Fibroblast of upper back skin (primary cell): Measurements from ENCODE around the gene ORM1.
"Not testable (repeated sequence)": the region's sequence is repeated elsewhere in the genome, so short reads cannot be mapped to it uniquely, and the experiment has no call there.

Experiments used
- DNase-seq: peaks from one replicate; pipeline ENCODE4 v3.0.0-alpha.2; 2013

The ORM1 gene

DNA sequence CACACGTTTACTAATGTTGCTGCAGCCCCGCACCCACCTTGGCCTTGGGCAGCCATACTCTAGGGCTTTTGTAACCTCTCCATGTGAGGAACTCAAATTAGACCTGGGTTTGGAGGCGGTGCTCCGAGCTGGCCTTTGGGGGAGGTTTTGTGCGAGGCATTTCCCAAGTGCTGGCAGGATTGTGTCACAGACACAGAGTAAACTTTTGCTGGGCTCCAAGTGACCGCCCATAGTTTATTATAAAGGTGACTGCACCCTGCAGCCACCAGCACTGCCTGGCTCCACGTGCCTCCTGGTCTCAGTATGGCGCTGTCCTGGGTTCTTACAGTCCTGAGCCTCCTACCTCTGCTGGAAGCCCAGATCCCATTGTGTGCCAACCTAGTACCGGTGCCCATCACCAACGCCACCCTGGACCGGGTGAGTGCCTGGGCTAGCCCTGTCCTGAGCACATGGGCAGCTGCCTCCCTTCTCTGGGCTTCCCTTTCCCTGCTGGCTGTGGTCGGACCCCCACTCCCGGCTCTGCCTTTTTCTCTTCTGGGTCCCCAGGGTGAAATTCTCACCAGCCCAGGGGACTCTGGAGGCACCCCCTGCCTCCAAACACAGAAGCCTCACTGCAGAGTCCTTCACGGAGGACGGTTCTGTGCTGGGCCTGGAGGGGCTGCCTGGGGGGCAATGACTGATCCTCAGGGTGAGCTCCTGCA lies at the start of gene ORM1:
TSS of gene ORM1 (plus strand) at position 268 of the 701 bp plus-strand sequence. CDS start at position 304, 36 bp downstream.
- not testable (repeated sequence) for DNase-seq

GRCh38 chr9:114273461-114273881 lies 49.4 kb upstream of the ORM1 start:
- DNase-seq = no peak

- no peak for DNase-seq
These were observed 48.7 kb upstream of the ORM1 start for GRCh38 chr9:114274217-114274616.

GRCh38 chr9:114275246-114276004 lies 47.5 kb upstream of the ORM1 start:
- DNase-seq = no peak

- DNase-seq = peak; percentile 94
These were observed 45.7 kb upstream of the ORM1 start for GRCh38 chr9:114276908-114277821.

DNA sequence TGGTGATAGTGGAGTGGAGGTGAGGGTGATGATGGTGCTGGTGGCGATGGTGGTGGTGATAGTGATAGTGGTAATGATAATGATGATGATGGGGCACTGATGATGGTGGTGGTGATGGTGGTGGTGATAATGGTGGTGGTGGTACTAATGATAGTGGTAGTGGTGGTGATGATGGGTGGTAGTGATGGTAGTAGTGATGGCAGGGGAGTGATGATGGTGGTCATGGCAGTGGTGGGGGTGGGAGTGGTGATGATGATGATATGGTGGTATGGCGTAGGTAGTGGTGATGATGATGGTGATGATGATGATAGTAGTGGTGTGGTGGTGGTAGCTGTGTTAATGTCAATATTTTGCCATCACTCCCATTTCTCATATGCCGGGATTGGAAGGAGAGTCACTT lies 44.5 kb upstream of the ORM1 start:
- DNase-seq = no peak

DNA sequence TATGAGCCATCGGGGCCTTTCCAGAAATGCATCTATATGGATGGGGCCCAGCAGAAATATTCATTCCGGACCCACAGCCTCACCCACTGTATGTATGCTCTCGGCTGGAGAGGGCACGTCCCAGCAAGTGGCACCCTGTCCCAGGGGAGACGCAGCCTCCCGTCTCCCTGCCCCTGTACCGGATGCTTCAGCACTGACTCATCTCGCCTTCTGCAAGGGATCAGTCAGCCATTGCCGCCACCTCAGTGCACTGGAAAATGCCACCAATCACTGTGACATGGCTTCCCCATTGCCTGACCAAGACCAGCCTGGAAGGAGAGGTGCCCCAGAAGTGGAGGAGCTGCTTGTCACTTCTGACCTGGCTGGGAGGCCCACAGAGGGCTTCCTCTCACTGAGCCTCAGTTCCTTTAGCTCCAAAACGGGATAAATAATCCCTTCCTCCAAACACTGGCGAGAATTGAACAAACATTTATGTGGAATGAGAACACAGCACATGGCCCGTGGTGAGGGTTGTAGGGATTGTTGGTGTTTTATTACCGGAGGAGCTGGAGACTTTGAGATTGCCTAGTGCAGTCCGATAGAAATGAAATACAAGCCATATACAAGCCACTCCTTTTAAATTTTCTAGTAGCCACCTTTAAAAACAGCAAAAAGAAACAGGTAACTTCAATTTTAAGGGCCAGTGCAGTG lies 43.9 kb upstream of the ORM1 start:
- peak; percentile 45 for DNase-seq

DNA sequence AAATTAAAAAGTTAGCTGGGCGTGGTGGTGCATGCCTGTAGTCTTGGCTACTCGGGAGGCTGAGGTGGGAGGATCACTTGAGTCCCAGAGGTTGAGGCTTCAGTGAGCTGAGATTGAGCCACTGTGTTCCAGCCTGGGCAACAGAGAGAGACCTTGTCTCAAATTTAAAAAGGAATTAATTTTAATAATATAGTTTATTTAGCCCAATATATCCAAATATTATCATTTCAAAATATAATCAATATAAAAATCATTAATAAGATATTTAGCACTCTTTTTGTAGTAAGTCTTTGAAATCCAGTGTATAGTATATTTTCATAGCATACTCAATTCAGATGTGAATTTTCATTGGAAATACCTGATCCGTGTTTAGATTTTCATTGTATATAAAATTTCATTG lies 43.2 kb upstream of the ORM1 start:
- no peak for DNase-seq

DNA sequence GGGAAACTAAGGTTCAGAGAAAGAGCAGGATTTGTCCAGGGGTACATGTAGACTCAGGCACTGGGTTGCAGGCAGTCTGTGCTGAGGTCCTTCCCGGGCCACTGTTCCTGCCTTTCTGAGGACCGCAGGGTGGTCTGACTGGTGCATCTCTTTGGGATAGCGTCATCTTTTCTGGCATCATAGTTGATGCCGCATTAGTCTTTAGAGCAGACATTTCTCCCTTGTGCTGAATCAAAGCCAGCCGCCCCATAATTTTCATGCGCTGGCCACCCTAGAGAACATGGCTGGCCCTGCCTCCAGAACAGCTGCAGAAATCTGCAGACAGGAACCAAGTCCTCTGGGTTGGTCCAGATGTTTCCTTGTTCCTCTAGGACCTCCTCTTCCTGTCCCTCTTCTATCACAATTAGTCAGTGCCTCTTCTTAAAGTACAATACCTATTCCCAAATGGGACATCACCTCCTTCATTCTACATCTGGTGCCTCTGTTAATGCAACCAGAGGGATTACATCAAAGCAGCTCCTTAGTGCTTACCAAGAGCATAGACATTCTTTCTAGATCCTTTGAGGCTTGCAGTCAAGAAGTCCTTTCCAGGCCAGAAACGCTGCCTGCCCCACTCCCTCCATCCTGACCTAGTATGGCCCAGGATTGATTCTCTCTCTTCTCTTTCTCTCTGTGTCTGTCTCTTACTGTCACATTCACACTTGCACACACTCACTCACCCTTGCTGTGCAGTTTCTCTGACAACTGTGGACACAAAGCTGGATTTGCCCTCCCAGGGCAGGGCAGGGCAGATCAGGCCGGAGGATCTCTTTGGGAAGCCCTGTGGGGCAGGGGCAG lies 42.0 kb upstream of the ORM1 start:
- peak; percentile 91 for DNase-seq

DNA sequence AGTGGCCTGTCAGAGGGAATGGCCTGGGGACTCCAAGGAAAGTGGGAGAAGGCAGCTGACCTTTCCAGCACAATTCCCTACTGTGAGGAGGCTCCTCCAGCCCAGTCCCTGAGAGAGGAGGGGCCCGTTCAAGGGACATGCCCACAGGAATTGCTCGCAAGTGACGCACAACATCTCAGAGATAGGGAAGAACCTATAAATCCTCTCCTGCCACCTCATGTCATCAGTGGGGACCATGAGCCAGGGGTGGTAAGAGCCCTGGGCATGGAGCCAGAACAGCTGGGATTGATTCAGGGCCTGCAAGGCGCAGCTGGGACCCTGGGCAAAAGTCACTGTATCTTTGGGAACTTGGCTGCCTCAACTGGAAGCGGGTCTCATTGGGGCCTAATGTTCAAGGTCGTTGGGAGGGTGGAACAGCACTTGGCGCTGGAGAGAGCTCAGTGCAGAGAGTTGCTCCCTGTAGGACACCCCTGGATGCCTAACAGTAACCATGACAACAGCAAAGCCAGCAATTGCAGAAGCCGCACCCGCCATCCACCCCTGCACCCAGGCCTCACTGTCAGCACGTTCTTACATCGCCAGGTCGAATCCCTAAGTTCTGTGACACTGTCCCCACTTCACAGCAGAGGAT lies 41.3 kb upstream of the ORM1 start:
- peak; percentile 87 for DNase-seq

- no peak for DNase-seq
These were observed 40.8 kb upstream of the ORM1 start for GRCh38 chr9:114282104-114282485.

DNA sequence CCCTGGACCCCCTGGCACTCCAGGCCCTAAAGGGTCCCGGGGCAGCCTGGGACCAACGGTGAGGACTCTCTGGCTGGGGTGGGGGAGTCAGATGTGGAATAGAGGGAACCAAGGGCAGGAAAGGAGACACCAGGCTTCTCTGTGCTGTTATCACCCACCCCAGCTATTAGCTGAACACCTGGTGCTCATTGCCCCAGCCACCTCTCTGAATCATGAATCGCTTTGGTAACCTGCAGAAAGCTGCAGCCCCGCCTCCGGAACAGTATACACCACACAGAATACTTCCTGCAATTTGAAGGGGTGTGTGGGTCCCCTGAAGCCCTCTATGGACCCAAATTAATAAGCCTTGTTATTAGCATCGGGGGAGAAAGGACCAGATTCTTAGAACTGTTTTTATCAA lies 40.4 kb upstream of the ORM1 start:
- no peak for DNase-seq

DNA sequence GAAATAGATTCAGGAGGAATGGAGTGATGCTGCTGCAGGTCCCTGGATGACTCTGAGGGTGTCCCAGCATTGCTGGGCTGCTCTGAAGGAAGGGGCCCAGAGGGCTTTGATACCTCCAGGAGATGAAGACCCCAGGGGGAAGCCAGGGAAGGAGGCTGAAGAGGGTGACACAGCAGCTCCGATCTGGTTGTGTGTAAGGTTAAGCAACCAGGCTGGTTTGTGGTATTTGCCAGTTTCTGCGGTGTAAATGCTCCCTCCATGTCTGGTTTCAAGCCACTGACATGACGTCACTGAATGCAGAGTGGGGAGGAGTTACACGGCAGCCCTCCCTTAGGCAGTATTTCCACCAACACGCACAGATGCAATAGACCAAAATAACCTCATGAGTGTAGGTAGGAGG lies 40.0 kb upstream of the ORM1 start:
- peak; percentile 96 for DNase-seq

GRCh38 chr9:114283551-114284111 lies 39.3 kb upstream of the ORM1 start:
- DNase-seq = no peak

GRCh38 chr9:114284316-114285060 lies 38.4 kb upstream of the ORM1 start:
- DNase-seq = no peak

DNA sequence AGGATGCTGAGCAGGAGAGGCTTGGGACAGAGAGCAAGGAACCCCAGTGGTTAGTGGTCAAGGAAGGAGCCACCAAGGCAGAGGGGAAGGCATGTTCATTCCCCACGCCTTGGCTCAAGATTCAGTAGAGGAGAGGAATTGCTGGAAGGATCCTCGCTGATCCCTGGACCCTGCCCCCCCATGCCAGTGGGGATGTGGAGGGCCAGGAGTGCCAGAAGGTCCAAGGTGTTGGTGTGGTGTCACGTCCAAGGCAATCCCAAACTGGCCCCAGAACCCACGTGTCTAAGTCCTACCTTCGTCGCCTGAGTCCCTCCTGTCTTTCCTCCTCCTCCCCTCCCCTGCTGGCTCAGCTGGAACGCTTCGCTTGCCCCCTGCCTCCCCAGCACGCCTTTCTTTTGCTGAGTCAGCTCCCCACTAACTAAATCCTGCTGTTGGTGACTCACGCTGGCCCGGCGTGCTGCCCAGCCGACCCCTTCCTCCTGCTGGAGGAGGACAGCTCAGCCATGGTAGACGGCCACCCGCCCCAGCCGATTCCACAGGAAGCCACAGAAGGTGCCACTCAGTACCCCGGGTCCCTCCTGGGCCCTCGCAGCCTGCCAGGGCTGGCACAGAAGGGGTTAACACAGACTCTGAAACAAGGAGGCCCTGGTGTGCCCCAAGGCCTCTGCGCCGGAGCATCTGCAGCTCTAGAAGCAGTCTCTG lies 37.6 kb upstream of the ORM1 start:
- peak; percentile 96 for DNase-seq

- DNase-seq = no peak
These were observed 36.7 kb upstream of the ORM1 start for GRCh38 chr9:114286146-114286679.

DNA sequence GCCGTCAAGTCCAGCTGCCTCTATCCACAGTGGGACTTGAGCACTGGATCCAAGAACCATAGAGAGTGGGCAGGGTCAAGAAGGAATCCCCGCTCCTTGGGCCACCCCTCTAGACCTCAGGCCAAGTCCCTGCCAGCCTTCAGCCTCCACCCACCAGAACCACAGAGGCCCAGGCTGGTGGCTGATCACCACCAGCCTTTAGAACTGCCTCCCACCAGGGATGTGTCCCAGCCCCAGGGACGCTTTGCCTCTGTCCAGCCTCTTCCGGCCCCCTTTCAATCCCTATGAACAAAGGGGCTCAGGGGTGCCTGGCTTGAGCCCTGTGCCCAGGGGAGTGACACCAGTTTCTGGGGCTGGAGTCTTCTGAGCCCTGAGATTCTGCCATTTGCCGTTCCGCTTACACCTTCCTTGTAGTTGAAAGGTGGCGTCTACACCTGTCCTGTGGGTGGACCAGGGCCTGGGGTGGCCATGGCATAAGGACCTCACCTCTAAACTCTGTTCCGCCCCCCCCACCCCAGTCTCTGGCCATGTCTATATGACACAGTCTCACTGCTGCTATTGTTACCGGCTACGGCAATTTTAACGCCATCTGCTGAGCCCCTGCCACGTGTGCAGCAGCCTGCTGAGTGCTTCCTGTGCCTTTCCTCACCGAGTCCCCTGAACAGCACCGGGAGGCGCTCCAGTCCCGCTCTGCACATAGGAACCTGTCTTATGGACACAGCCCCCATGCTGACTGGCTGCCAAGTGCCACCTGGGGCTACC lies 35.7 kb upstream of the ORM1 start:
- DNase-seq = peak; percentile 25
